IMR-90 (cell line): ENCODE results near the gene DPP6. TPM values are rescaled to one million over a fixed set of nuclear protein-coding genes. Genes with fewer than 3 reads are reported as not detected.

Experiments
- ATAC-seq: fragments of 200-7000 bp; cut with Tn5 transposase; 2 replicates; pipeline ENCODE4 v1.9.1; 2020; ENCODE audit warnings: low read depth, mild to moderate bottlenecking, moderate library complexity
- BruUV-seq: library from RNA; stranded (reverse); fragments of 400-500 nt; replicated peaks from 2 replicates; lab custom pipeline; 2021; lab: Mats Ljungman, UMichigan
- CTCF ChIA-PET: fragments of 300-600 bp; formaldehyde crosslinking; extraction: SDS; loops from one replicate; lab custom pipeline; 2021; ENCODE audit warnings: antibody characterized with exemption; lab: Yijun Ruan, JAX
- POLR2A ChIA-PET: fragments of 300-600 bp; sonication (Branson Sonifier 250); formaldehyde crosslinking; loops from one replicate; lab custom pipeline; 2022; ENCODE audit warnings: antibody characterized with exemption; ENCODE audit not compliant: unreplicated experiment; lab: Charles Lee
- DNase-seq: peaks from one replicate; pipeline ENCODE4 v3.0.0; 2013
- H2AFZ ChIP-seq: replicated peaks from 2 replicates; pipeline ENCODE3; 2013; ENCODE audit warnings: low read length, mild to moderate bottlenecking; ENCODE audit not compliant: poor library complexity
- H2AK5ac ChIP-seq: 2 replicates; pipeline ENCODE4 v1.6.1; 2013; ENCODE audit warnings: low read depth, low read length, inconsistent platforms
- H2AK9ac ChIP-seq: replicated peaks from 2 replicates; pipeline ENCODE3; 2013; ENCODE audit warnings: mild to moderate bottlenecking, low read depth, low read length, moderate library complexity; ENCODE audit not compliant: poor library complexity
- H2BK120ac ChIP-seq: 2 replicates; pipeline ENCODE4 v1.6.1; 2013; ENCODE audit warnings: low read depth, low read length, inconsistent platforms
- H2BK15ac ChIP-seq: 3 replicates; pipeline ENCODE4 v1.6.1; 2013; ENCODE audit warnings: low read depth, low read length, inconsistent platforms
- H2BK20ac ChIP-seq: 2 replicates; pipeline ENCODE4 v1.6.1; 2013; ENCODE audit warnings: low read depth, mild to moderate bottlenecking, inconsistent platforms, low read length, moderate library complexity
- H2BK5ac ChIP-seq: 2 replicates; pipeline ENCODE4 v1.6.1; 2013; ENCODE audit warnings: mild to moderate bottlenecking, low read depth, low read length, inconsistent platforms; ENCODE audit not compliant: poor library complexity, severe bottlenecking
- H3K14ac ChIP-seq: replicated peaks from 2 replicates; pipeline ENCODE4 v1.6.1; 2013; ENCODE audit warnings: low read depth, low read length, inconsistent platforms
- H3K18ac ChIP-seq: 2 replicates; pipeline ENCODE4 v1.6.1; 2013; ENCODE audit warnings: low read depth, low read length, control low read depth
- H3K23ac ChIP-seq: 2 replicates; pipeline ENCODE4 v1.6.1; 2013; ENCODE audit warnings: low read depth, low read length, inconsistent platforms
- H3K27ac ChIP-seq: 2 replicates; pipeline ENCODE4 v1.5.1; 2013; ENCODE audit warnings: mild to moderate bottlenecking, control low read depth, low read length; ENCODE audit not compliant: insufficient read depth
- H3K27me3 ChIP-seq: 2 replicates; pipeline ENCODE4 v1.6.1; 2013; ENCODE audit warnings: low read length; ENCODE audit not compliant: control insufficient read depth, insufficient read depth
- H3K36me3 ChIP-seq: 2 replicates; pipeline ENCODE4 v1.6.1; 2013; ENCODE audit warnings: low read length, mixed read lengths; ENCODE audit not compliant: control insufficient read depth, insufficient read depth
- H3K4ac ChIP-seq: 2 replicates; pipeline ENCODE4 v1.6.1; 2013; ENCODE audit warnings: low read depth, low read length, inconsistent platforms
- H3K4me1 ChIP-seq: 2 replicates; pipeline ENCODE4 v1.6.1; 2013; ENCODE audit warnings: low read length, mixed read lengths; ENCODE audit not compliant: control insufficient read depth, insufficient read depth
- H3K4me2 ChIP-seq: 2 replicates; pipeline ENCODE4 v1.6.1; 2013; ENCODE audit warnings: low read depth, mild to moderate bottlenecking, control low read depth, low read length, moderate library complexity
- H3K4me3 ChIP-seq: 2 replicates; pipeline ENCODE4 v1.5.1; 2013; ENCODE audit warnings: low read depth, mild to moderate bottlenecking, control low read depth, low read length, moderate library complexity; ENCODE audit not compliant: insufficient read depth
- H3K56ac ChIP-seq: 2 replicates; pipeline ENCODE4 v1.6.1; 2013; ENCODE audit warnings: low read length, inconsistent platforms; ENCODE audit not compliant: insufficient read depth; ENCODE audit errors: extremely low read depth
- H3K79me1 ChIP-seq, 2 experiments: 2 replicates each; pipeline ENCODE4 v1.6.1; 2013; ENCODE audit warnings: low read length in 2 of 2, inconsistent platforms in 1 of 2, low read depth in 1 of 2
- H3K9ac ChIP-seq: 2 replicates; pipeline ENCODE4 v1.6.1; 2013; ENCODE audit warnings: low read depth, low read length, control low read depth
- H3K9me1 ChIP-seq: 2 replicates; pipeline ENCODE4 v1.6.1; 2013; ENCODE audit warnings: low read length, inconsistent platforms; ENCODE audit not compliant: insufficient read depth
- H3K9me3 ChIP-seq: 2 replicates; pipeline ENCODE4 v1.6.1; 2013; ENCODE audit warnings: low read length; ENCODE audit not compliant: control insufficient read depth, insufficient read depth
- H4K20me1 ChIP-seq: 2 replicates; pipeline ENCODE4 v1.6.1; 2013; ENCODE audit warnings: low read length, inconsistent platforms; ENCODE audit not compliant: insufficient read depth
- H4K5ac ChIP-seq: 2 replicates; pipeline ENCODE4 v1.6.1; 2013; ENCODE audit warnings: mild to moderate bottlenecking, low read depth, low read length, control low read depth
- H4K8ac ChIP-seq, 2 experiments: 2 replicates each; pipeline ENCODE4 v1.6.1; 2013; ENCODE audit warnings: low read depth in 2 of 2, low read length in 2 of 2, control low read depth in 1 of 2, inconsistent platforms in 1 of 2
- H4K91ac ChIP-seq: 2 replicates; pipeline ENCODE4 v1.6.1; 2013; ENCODE audit warnings: low read depth, low read length, inconsistent platforms; ENCODE audit not compliant: insufficient read depth
- BHLHE40 ChIP-seq: fragments of 150-350 bp; IDR thresholded peaks from 2 replicates; pipeline ENCODE4 v1.6.1; 2016; ENCODE audit warnings: mild to moderate bottlenecking, low read depth, low read length
- CTCF ChIP-seq: conservative IDR thresholded peaks from 2 replicates; pipeline ENCODE4 v1.5.1; 2012; ENCODE audit warnings: mild to moderate bottlenecking, low read depth, low read length, improper control_type of control experiment
- MAFK ChIP-seq: IDR thresholded peaks from 2 replicates; pipeline ENCODE4 v1.6.1; 2012; ENCODE audit warnings: low read depth, low read length, improper control_type of control experiment
- NFE2L2 ChIP-seq: fragments of 150-350 bp; IDR thresholded peaks from 2 replicates; pipeline ENCODE4 v1.6.1; 2016; ENCODE audit warnings: low read depth, mild to moderate bottlenecking, low read length
- RAD21 ChIP-seq: IDR thresholded peaks from 2 replicates; pipeline ENCODE4 v1.6.1; 2012; ENCODE audit warnings: low read length, improper control_type of control experiment
- RFX5 ChIP-seq: IDR thresholded peaks from 2 replicates; pipeline ENCODE4 v1.8.0; 2012; ENCODE audit warnings: low read depth, mild to moderate bottlenecking, low read length, moderate library complexity
- SMC3 ChIP-seq: fragments of 150-350 bp; IDR thresholded peaks from 2 replicates; pipeline ENCODE4 v1.6.1; 2016; ENCODE audit warnings: low read depth, mild to moderate bottlenecking, antibody characterized with exemption, low read length, moderate library complexity
- WGBS, 2 experiments: methylation state at CpG; one replicate each; pipeline versions ENCODE4 v1.1.5 to v1.1.7; 2013; ENCODE audit warnings: missing lambda C conversion rate in 2 of 2; ENCODE audit not compliant: insufficient read length in 1 of 2; ENCODE audit errors: extremely low coverage in 2 of 2; 5-methylcytosine and 5-hydroxymethylcytosine counted together
- dilution Hi-C: fragments of 300-500 bp; cut with HindIII; formaldehyde crosslinking; loops from one replicate; pipeline ENCODE4 v1.14.3; 2018; ENCODE audit warnings: low sequenced_read_pairs; ENCODE audit not compliant: unreplicated experiment
- in situ Hi-C: fragments of 300-500 bp; cut with MboI; formaldehyde crosslinking; loops from 3 replicates; pipeline ENCODE4 v1.14.3; 2019; ENCODE audit warnings: low sequenced_read_pairs, inconsistent platforms, mixed read lengths
- intact Hi-C: fragments of 100-400 bp; cut with micrococcal nuclease; formaldehyde crosslinking; loops from 2 replicates; pipeline ENCODE4 v1.10.0; 2022
- polyA plus RNA-seq, 3 experiments: library from polyadenylated mRNA; depleted of rRNA; stranded (reverse); fragments of >200 nt; gene quantifications; 2 replicates each; pipeline ENCODE4 v1.2.3, GENCODE V29; 2012; ENCODE audit warnings: low replicate concordance in 1 of 3
- total RNA-seq: library from RNA; depleted of rRNA; stranded (reverse); fragments of >200 nt; gene quantifications from 2 replicates; pipeline ENCODE4 v1.2.3, GENCODE V29; 2012

DPP6 gene
- total and polyA plus RNA-seq, 2 of the 4 experiments (the other 2 are of a cell fraction) = not detected

GRCh38 chr7:154299736-154300135 is 247.5 kb downstream of the DPP6 start:
- no peak overlapping the region for H3K9ac ChIP-seq
- H3K4ac ChIP-seq = no peak overlapping the region
- H2BK15ac ChIP-seq = no peak overlapping the region
- no peak overlapping the region for H2BK120ac ChIP-seq
- intact Hi-C loops (no loop called here), in situ Hi-C loops (no loop called here), dilution Hi-C loops (no loop called here)
- no peaks in the 10 kb centered on the region for H3K27me3 ChIP-seq
- no peaks in the 10 kb centered on the region for H3K36me3 ChIP-seq
- H2BK20ac ChIP-seq = no peak overlapping the region
- no peaks in the 10 kb centered on the region for H3K9me1 ChIP-seq
- no peak for TF ChIP-seq CTCF
- no peak for TF ChIP-seq RFX5
- no peak for TF ChIP-seq RAD21
- no peak for TF ChIP-seq BHLHE40
- TF ChIP-seq SMC3 = no peak
- TF ChIP-seq MAFK = no peak
- no peak for TF ChIP-seq NFE2L2
- POLR2A ChIA-PET = no interaction called here
- H4K91ac ChIP-seq = no peak overlapping the region
- no peak overlapping the region for H2AK9ac ChIP-seq
- H3K4me1 ChIP-seq = no peaks in the 10 kb centered on the region
- no peaks in the 10 kb centered on the region for H4K20me1 ChIP-seq
- H3K4me2 ChIP-seq = no peak overlapping the region
- H3K23ac ChIP-seq = no peak overlapping the region
- WGBS, 2 experiments = 80% methylated on average over 1 of the region's 8 CpGs; no CpG with 5 or more reads in 1 of the 2 experiments
- DNase-seq (no peak), ATAC-seq (no peak)
- CTCF ChIA-PET = no interaction called here
- H3K56ac ChIP-seq = no peak overlapping the region
- H4K5ac ChIP-seq = no peak overlapping the region
- no peak overlapping the region for H2AFZ ChIP-seq
- no peak overlapping the region for H2AK5ac ChIP-seq
- H3K79me1 ChIP-seq = no peaks in the 10 kb centered on the region
- H3K4me3 ChIP-seq = no peak overlapping the region
- H3K14ac ChIP-seq = no peak overlapping the region
- no peak overlapping the region for H3K18ac ChIP-seq
- no peak overlapping the region for H3K27ac ChIP-seq
- H2BK5ac ChIP-seq = no peak overlapping the region
- H3K9me3 ChIP-seq = peaks cover 41% of the 10 kb centered on the region
- BruUV-seq = no TSS peak
- no peak overlapping the region for H4K8ac ChIP-seq
